Chondrocyte (in vitro differentiated cells): ENCODE data around the gene CAPN15. TPM values are rescaled to one million over a fixed set of nuclear protein-coding genes. Genes with fewer than 3 reads are reported as not detected.

Experiments
- DNase-seq: peaks from one replicate; pipeline ENCODE4 v3.0.0; 2021; ENCODE audit warnings: mixed read lengths, low spot score
- H3K27ac Mint-ChIP-seq: one replicate; pipeline ENCODE4 v1.8.0; 2021; ENCODE audit warnings: mild to moderate bottlenecking, moderate library complexity, mixed read lengths; ENCODE audit not compliant: unreplicated experiment
- H3K27me3 Mint-ChIP-seq: 2 replicates; pipeline ENCODE4 v1.8.0; 2021; ENCODE audit warnings: low read depth, mixed read lengths
- H3K36me3 Mint-ChIP-seq: 2 replicates; pipeline ENCODE4 v1.8.0; 2021; ENCODE audit warnings: low read depth, mixed read lengths
- H3K4me1 Mint-ChIP-seq: 2 replicates; pipeline ENCODE4 v1.8.0; 2021; ENCODE audit warnings: low read depth, mild to moderate bottlenecking, mixed read lengths
- H3K4me3 Mint-ChIP-seq: one replicate; pipeline ENCODE4 v1.8.0; 2021; ENCODE audit warnings: mild to moderate bottlenecking, moderate library complexity, mixed read lengths; ENCODE audit not compliant: unreplicated experiment
- H3K9me3 Mint-ChIP-seq: 2 replicates; pipeline ENCODE4 v1.8.0; 2021; ENCODE audit warnings: low read depth, mixed read lengths
- CTCF ChIP-seq: fragments of 200-600 bp; sonication (generic); IDR thresholded peaks from 2 replicates; pipeline ENCODE4 v1.5.0; 2021; ENCODE audit warnings: antibody characterized with exemption, mild to moderate bottlenecking, moderate library complexity
- total RNA-seq: library from RNA; stranded (reverse); gene quantifications from 3 replicates; pipeline ENCODE4 v1.2.1, GENCODE V29; 2021

Gene CAPN15
- total RNA-seq, 1 donor from 2014 or later = 28.8 TPM

GRCh38 chr16:496097-496886, 31.2 kb upstream of the CAPN15 start:
- no peak overlapping the region for H3K27ac Mint-ChIP-seq
- TF ChIP-seq CTCF = no peak
- no peak for DNase-seq
- no peaks in the 10 kb centered on the region for H3K9me3 Mint-ChIP-seq
- no peak overlapping the region for H3K4me3 Mint-ChIP-seq
- peaks cover 13% of the 10 kb centered on the region for H3K36me3 Mint-ChIP-seq
- H3K4me1 Mint-ChIP-seq = peaks cover 6% of the 10 kb centered on the region
- no peaks in the 10 kb centered on the region for H3K27me3 Mint-ChIP-seq

GRCh38 chr16:497258-497657, 30.3 kb upstream of the CAPN15 start:
- Mint-ChIP-seq H3K9me3 (no peaks in the 10 kb centered on the region), H3K4me3 (no peak overlapping the region), H3K4me1 (no peaks in the 10 kb centered on the region), H3K36me3 (peaks cover 11% of the 10 kb centered on the region), H3K27me3 (no peaks in the 10 kb centered on the region), H3K27ac (no peak overlapping the region)
- no peak for TF ChIP-seq CTCF
- no peak for DNase-seq

GRCh38 chr16:499924-500323, 27.6 kb upstream of the CAPN15 start:
- Mint-ChIP-seq H3K4me3 (no peak overlapping the region), H3K36me3 (peaks cover 15% of the 10 kb centered on the region), H3K4me1 (no peaks in the 10 kb centered on the region), H3K9me3 (no peaks in the 10 kb centered on the region), H3K27ac (no peak overlapping the region), H3K27me3 (no peaks in the 10 kb centered on the region)
- TF ChIP-seq CTCF = no peak
- no peak for DNase-seq

- TF ChIP-seq CTCF = no peak
- no peak for DNase-seq
- no peaks in the 10 kb centered on the region for H3K4me1 Mint-ChIP-seq
These were observed 26.8 kb upstream of the CAPN15 start for GRCh38 chr16:500709-501108.

GRCh38 chr16:502179-502943, 25.2 kb upstream of the CAPN15 start:
- H3K4me1 Mint-ChIP-seq = no peaks in the 10 kb centered on the region
- H3K27me3 Mint-ChIP-seq = no peaks in the 10 kb centered on the region
- H3K27ac Mint-ChIP-seq = no peak overlapping the region
- H3K9me3 Mint-ChIP-seq = no peaks in the 10 kb centered on the region
- no peak for TF ChIP-seq CTCF
- no peak for DNase-seq
- H3K4me3 Mint-ChIP-seq = no peak overlapping the region
- peaks cover 19% of the 10 kb centered on the region for H3K36me3 Mint-ChIP-seq

More at GRCh38 chr16:500709-501108, 26.8 kb upstream of the CAPN15 start:
- Mint-ChIP-seq H3K9me3 (no peaks in the 10 kb centered on the region), H3K36me3 (peaks cover 18% of the 10 kb centered on the region), H3K27me3 (no peaks in the 10 kb centered on the region), H3K4me3 (no peak overlapping the region), H3K27ac (no peak overlapping the region)
